ENCODE results near the gene BRINP1. TPM values are rescaled to one million over a fixed set of nuclear protein-coding genes. Genes with fewer than 3 reads are reported as not detected.

BRINP1 gene
- total and polyA plus RNA-seq, 12 donors: 0.03 to 4.0 (median 0.30) TPM

DNA sequence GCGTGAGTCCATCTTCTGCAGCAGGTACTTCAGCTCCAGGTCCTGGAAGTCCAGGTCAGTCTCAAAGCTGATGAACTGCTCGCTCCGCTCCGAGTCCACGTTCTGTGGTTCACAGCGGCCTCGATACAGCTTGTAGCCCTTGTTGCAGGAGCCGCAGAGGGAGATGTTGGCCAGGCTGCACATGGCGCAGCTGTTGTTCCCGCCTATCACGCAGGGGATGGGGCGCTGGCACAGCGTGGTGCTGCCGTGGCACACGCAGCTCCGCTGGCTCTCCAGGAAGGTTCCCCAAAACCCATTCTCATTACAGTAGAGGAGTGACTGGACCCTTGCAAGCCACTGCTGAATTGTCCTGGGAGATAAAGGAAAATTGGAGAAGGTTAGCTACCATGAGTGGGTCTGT, 201.4 kb downstream of the BRINP1 start:
- H3K4me1 ChIP-seq: no peaks in the 10 kb centered on the region
- ATAC-seq (no peak), DNase-seq (no peak)
- WGBS, 2 donors: 93 to 95% methylated on average over 16 of the region's 16 CpGs
- TF ChIP-seq, protein P1, sequence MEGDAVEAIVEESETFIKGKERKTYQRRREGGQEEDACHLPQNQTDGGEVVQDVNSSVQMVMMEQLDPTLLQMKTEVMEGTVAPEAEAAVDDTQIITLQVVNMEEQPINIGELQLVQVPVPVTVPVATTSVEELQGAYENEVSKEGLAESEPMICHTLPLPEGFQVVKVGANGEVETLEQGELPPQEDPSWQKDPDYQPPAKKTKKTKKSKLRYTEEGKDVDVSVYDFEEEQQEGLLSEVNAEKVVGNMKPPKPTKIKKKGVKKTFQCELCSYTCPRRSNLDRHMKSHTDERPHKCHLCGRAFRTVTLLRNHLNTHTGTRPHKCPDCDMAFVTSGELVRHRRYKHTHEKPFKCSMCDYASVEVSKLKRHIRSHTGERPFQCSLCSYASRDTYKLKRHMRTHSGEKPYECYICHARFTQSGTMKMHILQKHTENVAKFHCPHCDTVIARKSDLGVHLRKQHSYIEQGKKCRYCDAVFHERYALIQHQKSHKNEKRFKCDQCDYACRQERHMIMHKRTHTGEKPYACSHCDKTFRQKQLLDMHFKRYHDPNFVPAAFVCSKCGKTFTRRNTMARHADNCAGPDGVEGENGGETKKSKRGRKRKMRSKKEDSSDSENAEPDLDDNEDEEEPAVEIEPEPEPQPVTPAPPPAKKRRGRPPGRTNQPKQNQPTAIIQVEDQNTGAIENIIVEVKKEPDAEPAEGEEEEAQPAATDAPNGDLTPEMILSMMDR (IDR thresholded peaks at IDR 0.05): no peak
- H3K27me3 ChIP-seq: no peaks in the 10 kb centered on the region
- H3K27ac ChIP-seq: no peak overlapping the region
- H3K9me3 ChIP-seq: peaks cover 0 to 9% (median 0%) of the 10 kb centered on the region in 11 donors
- H3K36me3 ChIP-seq: no peaks in the 10 kb centered on the region
- intact Hi-C loops (cut with DNase I): no loop called here
- no peak overlapping the region for H3K4me3 ChIP-seq

GRCh38 chr9:119167267-119167666, 202.0 kb downstream of the BRINP1 start:
- no peaks in the 10 kb centered on the region for H3K4me1 ChIP-seq
- TF ChIP-seq, protein P1 (IDR thresholded peaks at IDR 0.05): no peak
- WGBS, 2 donors: 93 to 95% methylated on average over 21 of the region's 21 CpGs
- no peaks in the 10 kb centered on the region for H3K27me3 ChIP-seq
- no peaks in the 10 kb centered on the region for H3K36me3 ChIP-seq
- ATAC-seq (no peak), DNase-seq (no peak)
- intact Hi-C loops (cut with DNase I): no loop called here
- peaks cover 0 to 9% (median 0%) of the 10 kb centered on the region in 11 donors for H3K9me3 ChIP-seq
- H3K4me3 ChIP-seq: no peak overlapping the region
- H3K27ac ChIP-seq: no peak overlapping the region

DNA sequence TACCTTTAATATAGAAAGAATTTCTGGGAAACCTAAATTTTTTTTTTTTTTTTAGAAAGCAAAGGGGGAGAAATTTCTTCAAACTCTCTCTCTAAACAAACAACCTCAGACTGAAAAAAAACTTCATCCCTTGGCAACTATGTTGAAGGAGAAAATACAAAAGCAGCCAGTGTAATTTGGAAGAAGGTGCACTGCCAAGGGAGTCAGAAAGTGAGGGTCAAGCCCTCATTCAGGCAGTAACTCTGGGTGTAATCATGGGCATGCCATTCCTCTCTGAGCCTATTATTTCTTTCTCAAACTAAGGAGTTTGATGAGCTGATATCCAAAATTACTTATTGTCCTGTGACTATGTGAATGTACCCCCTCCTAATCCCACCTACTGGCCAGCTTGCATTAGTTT, 203.1 kb downstream of the BRINP1 start:
- H3K27me3 ChIP-seq: no peaks in the 10 kb centered on the region
- H3K27ac ChIP-seq: no peak overlapping the region
- H3K9me3 ChIP-seq: peaks cover 0 to 9% (median 0%) of the 10 kb centered on the region in 11 donors
- TF ChIP-seq, protein P1 (IDR thresholded peaks at IDR 0.05): no peak
- no peak overlapping the region for H3K4me3 ChIP-seq
- no peaks in the 10 kb centered on the region for H3K36me3 ChIP-seq
- ATAC-seq (no peak), DNase-seq (no peak)
- intact Hi-C loops (cut with DNase I): no loop called here
- no peaks in the 10 kb centered on the region for H3K4me1 ChIP-seq

DNA sequence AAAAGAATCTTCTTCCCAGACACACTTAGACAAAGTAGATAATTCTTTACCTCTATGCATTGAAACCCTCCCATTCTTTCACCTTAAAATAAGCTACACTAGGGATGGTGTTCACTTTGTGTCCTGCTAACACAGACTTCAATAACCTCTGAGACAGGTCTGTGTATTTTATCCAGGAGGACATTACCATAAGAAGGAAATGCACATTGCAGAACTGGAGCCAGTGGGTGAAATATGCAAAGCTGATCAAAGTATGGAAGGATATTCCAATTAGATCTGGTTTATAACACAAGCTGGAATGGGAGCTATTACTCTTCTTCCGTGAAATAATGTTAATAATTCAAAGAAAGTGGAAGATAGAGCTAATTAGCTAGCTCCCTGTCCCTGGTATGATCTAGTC, 204.1 kb downstream of the BRINP1 start:
- no peak for ATAC-seq
- DNase-seq: no peak
- WGBS, 2 donors: 62 to 80% methylated on average over 1 of the region's 1 CpG

More for the DNA sequence above, 204.1 kb downstream of the BRINP1 start:
- TF ChIP-seq, protein P1 (IDR thresholded peaks at IDR 0.05): no peak
- Histone ChIP-seq H3K4me3 (no peak overlapping the region), H3K27me3 (no peaks in the 10 kb centered on the region), H3K36me3 (no peaks in the 10 kb centered on the region), H3K27ac (no peak overlapping the region), H3K9me3 (peaks cover 0 to 9% (median 0%) of the 10 kb centered on the region in 11 donors), H3K4me1 (no peaks in the 10 kb centered on the region)
- intact Hi-C loops (cut with DNase I): no loop called here
